Body of pancreas (tissue), 4 donors: ENCODE results near the gene ARHGAP27.

Source experiments
- POLR2A ChIP-seq, 3 donors: fragments of 450-650 bp; IDR thresholded peaks; one replicate each; pipeline ENCODE4 v1.6.1; 2016; ENCODE audit warnings: antibody characterized with exemption in 3 of 3, mild to moderate bottlenecking in 2 of 3
- TF ChIP-seq, protein P1 (sequence below), 7 experiments: fragments of 450-650 bp in 4 of 7; fragments of 200-600 bp in 3 of 7; sonication (generic) in 3 of 7; IDR thresholded peaks; one replicate each; pipeline ENCODE4 v1.5.1; 2016 to 2019; ENCODE audit warnings: antibody characterized with exemption in 7 of 7

DNA sequence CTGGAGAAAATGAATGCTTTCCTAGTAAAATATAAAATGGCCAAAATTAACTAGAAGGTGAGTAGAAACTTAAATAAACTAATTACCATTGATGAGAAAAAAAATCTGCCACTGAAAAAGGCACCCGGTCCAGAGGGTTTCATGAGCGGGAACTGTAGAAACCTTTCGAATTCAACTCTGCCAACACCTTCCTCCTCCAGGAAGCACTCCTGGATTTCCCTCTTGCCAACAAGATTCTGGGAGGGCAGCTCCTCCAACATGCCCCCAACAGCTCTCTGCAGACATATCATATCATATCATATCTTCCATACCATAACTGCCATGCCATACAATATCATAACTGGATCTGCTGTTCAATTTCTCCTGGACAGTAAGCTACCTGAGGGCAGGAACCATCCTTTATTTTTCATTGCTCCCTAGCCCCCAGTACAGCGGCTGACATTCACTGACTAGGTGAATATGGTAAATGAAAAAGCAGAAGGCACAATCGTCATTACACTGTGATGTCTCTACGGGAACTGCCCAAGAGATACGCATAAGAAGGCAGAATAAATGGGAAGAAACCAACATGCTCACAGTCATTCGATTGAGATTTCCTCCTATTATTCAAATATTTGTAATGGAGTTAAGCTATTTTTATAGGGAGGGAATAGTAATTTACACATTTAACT, 9.2 kb downstream of the ARHGAP27 start:
- TF ChIP-seq, protein P1, sequence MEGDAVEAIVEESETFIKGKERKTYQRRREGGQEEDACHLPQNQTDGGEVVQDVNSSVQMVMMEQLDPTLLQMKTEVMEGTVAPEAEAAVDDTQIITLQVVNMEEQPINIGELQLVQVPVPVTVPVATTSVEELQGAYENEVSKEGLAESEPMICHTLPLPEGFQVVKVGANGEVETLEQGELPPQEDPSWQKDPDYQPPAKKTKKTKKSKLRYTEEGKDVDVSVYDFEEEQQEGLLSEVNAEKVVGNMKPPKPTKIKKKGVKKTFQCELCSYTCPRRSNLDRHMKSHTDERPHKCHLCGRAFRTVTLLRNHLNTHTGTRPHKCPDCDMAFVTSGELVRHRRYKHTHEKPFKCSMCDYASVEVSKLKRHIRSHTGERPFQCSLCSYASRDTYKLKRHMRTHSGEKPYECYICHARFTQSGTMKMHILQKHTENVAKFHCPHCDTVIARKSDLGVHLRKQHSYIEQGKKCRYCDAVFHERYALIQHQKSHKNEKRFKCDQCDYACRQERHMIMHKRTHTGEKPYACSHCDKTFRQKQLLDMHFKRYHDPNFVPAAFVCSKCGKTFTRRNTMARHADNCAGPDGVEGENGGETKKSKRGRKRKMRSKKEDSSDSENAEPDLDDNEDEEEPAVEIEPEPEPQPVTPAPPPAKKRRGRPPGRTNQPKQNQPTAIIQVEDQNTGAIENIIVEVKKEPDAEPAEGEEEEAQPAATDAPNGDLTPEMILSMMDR (IDR thresholded peaks at IDR 0.05) = no peak
- no peak for TF ChIP-seq POLR2A (IDR thresholded peaks at IDR 0.05)
